HPDE6-E6E7 (cell line): ENCODE results near the gene EXOSC10.
"Not testable (repeated sequence)": the region's sequence is repeated elsewhere in the genome, so short reads cannot be mapped to it uniquely, and the experiment has no call there.

ENCODE experiments used
- DNase-seq: peaks from one replicate; pipeline ENCODE4 v3.0.0; 2011; ENCODE audit warnings: missing footprints; ENCODE audit errors: extremely low spot score

The EXOSC10 gene

GRCh38 chr1:11044086-11044848, 55.4 kb downstream of the EXOSC10 start:
- no peak for DNase-seq

GRCh38 chr1:11042995-11043874, 56.4 kb downstream of the EXOSC10 start:
- no peak for DNase-seq

- no peak for DNase-seq
Observed at GRCh38 chr1:11042065-11042464, 57.6 kb downstream of the EXOSC10 start.

- no peak for DNase-seq
Observed at GRCh38 chr1:11041048-11041447, 58.6 kb downstream of the EXOSC10 start.

- DNase-seq, result not testable (repeated sequence)
Observed at GRCh38 chr1:11040105-11040429, 59.6 kb downstream of the EXOSC10 start.

- no peak for DNase-seq
Observed at GRCh38 chr1:11039351-11040104, 60.1 kb downstream of the EXOSC10 start.

- DNase-seq, result peak; percentile 86
Observed at GRCh38 chr1:11037740-11038182, 61.9 kb downstream of the EXOSC10 start.

- not testable (repeated sequence) for DNase-seq
Observed at GRCh38 chr1:11037019-11037739, 62.5 kb downstream of the EXOSC10 start.

- no peak for DNase-seq
Observed at GRCh38 chr1:11031624-11032262, 67.9 kb downstream of the EXOSC10 start.

GRCh38 chr1:11030865-11031264, 68.8 kb downstream of the EXOSC10 start:
- no peak for DNase-seq

GRCh38 chr1:11028018-11028417, 71.7 kb downstream of the EXOSC10 start:
- no peak for DNase-seq

- DNase-seq, result no peak
Observed at GRCh38 chr1:11027316-11027715, 72.4 kb downstream of the EXOSC10 start.

GRCh38 chr1:11026903-11027302, 72.8 kb downstream of the EXOSC10 start:
- DNase-seq, result no peak

GRCh38 chr1:11026052-11026451, 73.6 kb downstream of the EXOSC10 start:
- no peak for DNase-seq

- DNase-seq, result no peak
Observed at GRCh38 chr1:11025618-11026017, 74.1 kb downstream of the EXOSC10 start.

- DNase-seq, result no peak
Observed at GRCh38 chr1:11024874-11025203, 74.8 kb downstream of the EXOSC10 start.

GRCh38 chr1:11024154-11024873, 75.4 kb downstream of the EXOSC10 start:
- no peak for DNase-seq

- no peak for DNase-seq
Observed at GRCh38 chr1:11023201-11023600, 76.5 kb downstream of the EXOSC10 start.

- DNase-seq, result no peak
Observed at GRCh38 chr1:11019971-11020370, 79.7 kb downstream of the EXOSC10 start.

GRCh38 chr1:11019358-11019757, 80.3 kb downstream of the EXOSC10 start:
- not testable (repeated sequence) for DNase-seq
